Mesodermal cell (in vitro differentiated cells): ENCODE results near the gene LYG2.
"Not testable (repeated sequence)": the region's sequence is repeated elsewhere in the genome, so short reads cannot be mapped to it uniquely, and the experiment has no call there.

ENCODE experiments used
- H3K27ac ChIP-seq: 2 replicates; pipeline ENCODE4 v1.7.0; 2013; ENCODE audit warnings: mild to moderate bottlenecking, low read depth, low read length, moderate library complexity; ENCODE audit not compliant: severe bottlenecking
- H3K36me3 ChIP-seq: 2 replicates; pipeline ENCODE4 v1.7.1; 2013; ENCODE audit warnings: mild to moderate bottlenecking, low read length, moderate library complexity; ENCODE audit not compliant: control insufficient read depth, insufficient read depth
- H3K4me1 ChIP-seq: one replicate; pipeline ENCODE4 v1.7.1; 2013; ENCODE audit warnings: mild to moderate bottlenecking, low read length; ENCODE audit not compliant: insufficient read depth, control insufficient read depth, poor library complexity, severe bottlenecking
- H3K4me3 ChIP-seq: 2 replicates; pipeline ENCODE4 v1.7.0; 2013; ENCODE audit warnings: low read length, control low read depth, mild to moderate bottlenecking; ENCODE audit not compliant: insufficient read depth, poor library complexity, severe bottlenecking; ENCODE audit errors: extremely low read depth
- H3K9me3 ChIP-seq: 2 replicates; pipeline ENCODE4 v1.7.1; 2013; ENCODE audit warnings: mild to moderate bottlenecking, low read length, moderate library complexity; ENCODE audit not compliant: control insufficient read depth
- WGBS, 2 experiments: methylation state at CpG; one replicate each; pipeline ENCODE4 v1.1.5; 2013; ENCODE audit warnings: missing lambda C conversion rate in 2 of 2; ENCODE audit not compliant: insufficient coverage in 2 of 2; 5-methylcytosine and 5-hydroxymethylcytosine counted together

Gene LYG2

GRCh38 chr2:99201959-99202678 lies 53.3 kb downstream of the LYG2 start:
- WGBS, 2 experiments: 89 to 100% methylated on average over 1 to 3 of the region's 4 CpGs
- H3K9me3 ChIP-seq: no peaks in the 10 kb centered on the region
- H3K36me3 ChIP-seq: peaks cover 26% of the 10 kb centered on the region
- no peak overlapping the region for H3K4me3 ChIP-seq
- no peaks in the 10 kb centered on the region for H3K4me1 ChIP-seq
- no peak overlapping the region for H3K27ac ChIP-seq

GRCh38 chr2:99200076-99200800 lies 55.2 kb downstream of the LYG2 start:
- no peaks in the 10 kb centered on the region for H3K4me1 ChIP-seq
- no peaks in the 10 kb centered on the region for H3K9me3 ChIP-seq

GRCh38 chr2:99198103-99198841 lies 57.2 kb downstream of the LYG2 start:
- H3K36me3 ChIP-seq: peaks cover 60% of the 10 kb centered on the region
- H3K4me3 ChIP-seq: no peak overlapping the region
- H3K4me1 ChIP-seq: no peaks in the 10 kb centered on the region
- WGBS, 2 experiments: 86 to 100% methylated on average over 2 to 5 of the region's 6 CpGs
- no peak overlapping the region for H3K27ac ChIP-seq
- H3K9me3 ChIP-seq: no peaks in the 10 kb centered on the region

More at GRCh38 chr2:99200076-99200800, 55.2 kb downstream of the LYG2 start:
- H3K36me3 ChIP-seq: peaks cover 44% of the 10 kb centered on the region
- no peak overlapping the region for H3K4me3 ChIP-seq
- 87 to 94% methylated on average over 2 to 4 of the region's 7 CpGs for WGBS, 2 experiments
- no peak overlapping the region for H3K27ac ChIP-seq

- H3K27ac ChIP-seq, H3K4me3 ChIP-seq, H3K4me1 ChIP-seq, H3K9me3 ChIP-seq: not testable (repeated sequence)
- 100% methylated on average over 4 of the region's 4 CpGs; no CpG with 5 or more reads in 1 of the 2 experiments for WGBS, 2 experiments
- H3K36me3 ChIP-seq: peaks cover 83% of the 10 kb centered on the region
These were observed 63.1 kb downstream of the LYG2 start for GRCh38 chr2:99192364-99192763.
